ENCODE data around the gene TWIST2.

Gene TWIST2
- total RNA-seq, result 0 to 0.06 (median 0) reads per million in 9 experiments

DNA sequence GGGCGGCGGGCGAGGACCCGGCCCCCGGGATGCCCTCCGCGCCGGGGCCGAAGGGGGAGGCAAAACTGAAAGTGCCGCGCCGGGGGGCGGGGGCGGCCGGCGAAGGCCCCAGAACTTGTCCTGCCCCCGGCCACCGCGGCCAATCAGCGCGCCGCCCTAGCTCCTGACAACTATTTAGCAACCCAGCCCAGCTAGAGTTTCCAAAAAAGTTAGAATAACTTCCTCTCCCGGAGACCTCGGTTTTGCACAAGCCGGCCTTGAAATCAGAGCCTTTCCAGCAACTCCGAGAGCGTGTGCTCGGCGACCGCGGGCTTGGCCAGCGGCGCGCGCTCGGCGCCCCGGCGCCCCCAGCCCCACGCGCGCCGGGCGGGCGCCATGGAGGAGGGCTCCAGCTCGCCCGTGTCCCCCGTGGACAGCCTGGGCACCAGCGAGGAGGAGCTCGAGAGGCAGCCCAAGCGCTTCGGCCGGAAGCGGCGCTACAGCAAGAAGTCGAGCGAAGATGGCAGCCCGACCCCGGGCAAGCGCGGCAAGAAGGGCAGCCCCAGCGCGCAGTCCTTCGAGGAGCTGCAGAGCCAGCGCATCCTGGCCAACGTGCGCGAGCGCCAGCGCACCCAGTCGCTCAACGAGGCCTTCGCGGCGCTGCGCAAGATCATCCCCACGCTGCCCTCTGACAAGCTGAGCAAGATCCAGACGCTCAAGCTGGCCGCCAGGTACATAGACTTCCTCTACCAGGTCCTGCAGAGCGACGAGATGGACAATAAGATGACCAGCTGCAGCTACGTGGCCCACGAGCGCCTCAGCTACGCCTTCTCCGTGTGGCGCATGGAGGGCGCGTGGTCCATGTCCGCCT is at the start of gene TWIST2:
TWIST2 (plus strand) TSS at position 245 of the 850 bp plus-strand sequence; CDS start at position 376, 131 bp downstream.
- no peak for DNase-seq

GRCh38 chr2:238801791-238802190 is 46.1 kb upstream of the TWIST2 start:
- Mint-ChIP-seq H3K9me3 (no peaks in the 10 kb centered on the region), H3K27ac (no peak overlapping the region), H3K27me3 (peaks cover 47 to 72% of the 10 kb centered on the region in 2 donors), H3K4me3 (no peak overlapping the region), H3K4me1 (ENCODE audit: low read depth in 2 of 2) (no peaks in the 10 kb centered on the region), H3K36me3 (ENCODE audit: insufficient read depth) (no peaks in the 10 kb centered on the region)
- DNase-seq (no peak), ATAC-seq (replicated peaks) (no peak)

More for the DNA sequence above, at the start of gene TWIST2:
- Mint-ChIP-seq H3K27me3 (peaks cover 25 to 43% of the 10 kb centered on the region in 2 donors), H3K36me3 (ENCODE audit: insufficient read depth) (no peaks in the 10 kb centered on the region), H3K4me3 (no peak within 1 kb of the TSS), H3K9me3 (no peaks in the 10 kb centered on the region), H3K4me1 (ENCODE audit: low read depth in 2 of 2) (no peaks in the 10 kb centered on the region), H3K27ac (no peak within 1 kb of the TSS)
- ATAC-seq (replicated peaks), result no peak

DNA sequence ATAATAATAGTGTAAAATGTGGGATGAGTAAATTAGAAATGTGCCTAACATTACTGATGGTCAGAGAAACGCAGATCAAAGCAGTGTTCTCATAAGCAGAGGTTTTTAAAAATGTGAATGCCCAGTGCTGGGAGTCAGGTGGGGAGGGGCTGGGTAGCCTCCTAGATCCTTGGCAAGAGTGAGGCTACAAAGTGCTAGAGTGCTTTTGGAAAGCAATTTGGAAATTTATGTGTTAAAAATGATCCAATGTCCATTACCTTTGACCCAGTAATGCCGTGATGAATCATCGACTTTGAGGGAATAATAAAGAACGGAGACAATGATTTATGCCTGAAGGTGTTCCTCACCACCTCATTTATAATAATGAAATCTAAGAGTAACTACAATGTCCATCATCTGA is 44.9 kb upstream of the TWIST2 start:
- DNase-seq, result no peak
- Mint-ChIP-seq H3K36me3 (ENCODE audit: insufficient read depth) (no peaks in the 10 kb centered on the region), H3K27me3 (peaks cover 36 to 67% of the 10 kb centered on the region in 2 donors), H3K4me3 (no peak overlapping the region), H3K27ac (no peak overlapping the region), H3K4me1 (ENCODE audit: low read depth in 2 of 2) (no peaks in the 10 kb centered on the region), H3K9me3 (no peaks in the 10 kb centered on the region)
- ATAC-seq (replicated peaks), result no peak

DNA sequence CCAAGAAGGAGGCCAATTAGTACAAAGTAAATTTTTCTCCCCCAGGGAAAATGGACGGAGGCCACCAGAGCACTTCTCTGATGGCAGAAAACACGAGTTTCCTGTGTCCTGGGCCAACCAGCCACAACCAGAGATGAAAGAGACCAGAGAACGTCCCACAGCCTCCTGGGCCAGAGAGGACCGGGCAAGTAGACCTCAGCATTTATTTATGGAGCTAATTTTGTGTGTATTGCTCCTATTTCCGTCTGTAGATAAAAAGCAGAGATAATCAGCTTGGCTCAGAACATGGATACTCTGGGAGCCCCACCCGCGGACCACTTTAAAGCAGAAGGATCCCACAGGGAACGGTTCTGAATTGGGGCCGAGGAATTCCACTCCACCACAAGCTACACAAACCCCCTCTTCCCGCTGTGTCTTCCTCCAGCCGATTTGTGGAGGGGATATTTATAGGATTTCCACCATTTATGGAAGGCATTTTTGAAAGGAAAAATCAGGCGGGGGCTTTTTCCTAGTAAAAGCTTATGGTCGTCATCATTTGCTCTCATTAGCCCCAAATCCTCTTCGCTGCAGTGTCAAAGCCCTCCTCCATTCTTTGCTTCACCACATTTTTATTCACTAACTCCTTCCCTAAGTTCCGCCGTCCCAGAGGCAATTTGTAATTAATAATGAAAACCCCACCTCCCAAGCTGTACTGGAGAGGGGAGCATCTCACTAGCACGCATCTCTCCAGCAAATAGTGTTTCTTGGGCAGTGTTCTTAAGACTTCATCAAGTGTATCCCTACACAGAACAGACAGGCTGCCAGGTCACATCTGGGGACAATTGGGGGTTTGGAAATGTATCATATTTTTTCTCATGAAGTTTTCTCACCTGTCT is 43.7 kb upstream of the TWIST2 start:
- H3K4me3 Mint-ChIP-seq, result no peak overlapping the region
- H3K36me3 Mint-ChIP-seq (ENCODE audit: insufficient read depth), result no peaks in the 10 kb centered on the region
- H3K27ac Mint-ChIP-seq, result no peak overlapping the region
- H3K4me1 Mint-ChIP-seq (ENCODE audit: low read depth in 2 of 2), result no peaks in the 10 kb centered on the region
- ATAC-seq (replicated peaks) (no peak), DNase-seq (no peak)
- peaks cover 29 to 75% of the 10 kb centered on the region in 2 donors for H3K27me3 Mint-ChIP-seq
- peaks cover 0 to 7% of the 10 kb centered on the region in 2 donors for H3K9me3 Mint-ChIP-seq

DNA sequence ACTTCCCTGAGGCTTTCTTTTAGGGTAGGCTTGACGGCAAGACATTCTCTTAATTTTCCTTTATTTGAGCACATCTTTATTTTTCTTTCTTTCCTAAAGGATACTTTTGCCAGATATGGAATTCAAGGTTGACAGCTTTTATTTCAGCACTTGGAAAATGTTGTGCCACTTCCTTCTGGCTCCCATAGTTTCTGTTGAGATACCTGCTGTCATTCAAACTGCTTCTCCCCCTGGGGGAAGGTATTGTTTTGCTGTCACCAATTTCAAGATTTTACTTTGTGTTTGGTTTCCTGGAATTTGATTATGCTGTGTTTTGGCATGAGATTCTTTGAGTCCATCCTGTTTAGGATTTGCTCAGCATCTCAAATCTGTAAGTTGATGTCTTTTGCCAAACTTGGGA is 39.1 kb upstream of the TWIST2 start:
- Mint-ChIP-seq H3K36me3 (ENCODE audit: insufficient read depth) (no peaks in the 10 kb centered on the region), H3K4me1 (ENCODE audit: low read depth in 2 of 2) (no peaks in the 10 kb centered on the region), H3K27me3 (peaks cover 12 to 49% of the 10 kb centered on the region in 2 donors), H3K27ac (no peak overlapping the region), H3K9me3 (peaks cover 0 to 9% of the 10 kb centered on the region in 2 donors), H3K4me3 (no peak overlapping the region)
- ATAC-seq (replicated peaks), result no peak
- DNase-seq, result no peak

DNA sequence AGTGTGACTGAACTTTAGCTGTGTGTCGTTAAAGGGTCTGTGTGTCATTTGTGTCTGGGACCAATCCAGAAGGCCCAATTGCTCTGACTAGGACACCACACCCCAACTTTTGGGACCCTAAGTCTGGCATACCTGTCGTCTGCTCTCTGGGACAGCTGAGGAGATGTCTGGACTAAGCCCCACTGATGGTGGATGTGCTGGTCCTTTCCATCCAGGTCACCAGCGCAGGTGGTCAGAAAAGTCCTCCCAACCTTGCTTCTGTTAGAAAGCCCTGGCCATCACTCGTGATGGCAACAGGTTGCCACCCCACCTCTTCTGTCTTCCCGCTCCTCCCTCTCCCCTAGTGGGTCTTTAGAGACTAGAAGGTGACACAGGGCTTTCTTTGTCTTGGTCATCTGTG is 37.6 kb upstream of the TWIST2 start:
- Mint-ChIP-seq H3K4me3 (no peak overlapping the region), H3K36me3 (ENCODE audit: insufficient read depth) (no peaks in the 10 kb centered on the region), H3K9me3 (peaks cover 0 to 9% of the 10 kb centered on the region in 2 donors), H3K27ac (no peak overlapping the region), H3K4me1 (ENCODE audit: low read depth in 2 of 2) (no peaks in the 10 kb centered on the region), H3K27me3 (peaks cover 27 to 59% of the 10 kb centered on the region in 2 donors)
- DNase-seq (no peak), ATAC-seq (replicated peaks) (no peak)

- Mint-ChIP-seq H3K9me3 (peaks cover 0 to 9% of the 10 kb centered on the region in 2 donors), H3K4me1 (ENCODE audit: low read depth in 2 of 2) (no peaks in the 10 kb centered on the region), H3K27ac (no peak overlapping the region), H3K4me3 (no peak overlapping the region), H3K36me3 (ENCODE audit: insufficient read depth) (no peaks in the 10 kb centered on the region), H3K27me3 (peaks cover 27 to 63% of the 10 kb centered on the region in 2 donors)
- DNase-seq, result no peak
- ATAC-seq (replicated peaks), result no peak
Observed at GRCh38 chr2:238811293-238811692, 36.6 kb upstream of the TWIST2 start.

DNA sequence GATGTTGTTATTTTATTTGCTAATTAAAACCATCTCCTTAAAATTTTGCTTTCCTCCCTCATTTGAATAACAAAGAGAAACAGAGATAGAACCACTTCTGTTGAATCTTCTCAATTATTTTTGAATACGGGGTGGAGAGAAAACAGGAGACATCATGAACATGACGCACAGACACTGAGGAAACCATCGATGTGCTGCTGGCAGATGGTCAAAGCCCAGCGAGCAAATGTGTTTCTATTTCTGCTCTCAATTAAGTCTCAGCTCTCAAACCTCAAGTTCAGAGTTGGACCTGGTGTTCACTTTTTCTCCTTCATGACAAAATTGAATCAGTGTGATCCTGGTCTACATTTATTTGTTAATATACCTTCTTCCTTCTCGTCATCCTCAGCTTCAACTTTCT is 36.1 kb upstream of the TWIST2 start:
- Mint-ChIP-seq H3K4me1 (ENCODE audit: low read depth in 2 of 2) (no peaks in the 10 kb centered on the region), H3K27me3 (peaks cover 31 to 63% of the 10 kb centered on the region in 2 donors), H3K9me3 (peaks cover 0 to 9% of the 10 kb centered on the region in 2 donors), H3K27ac (no peak overlapping the region), H3K36me3 (ENCODE audit: insufficient read depth) (no peaks in the 10 kb centered on the region), H3K4me3 (no peak overlapping the region)
- ATAC-seq (replicated peaks) (no peak), DNase-seq (no peak)

DNA sequence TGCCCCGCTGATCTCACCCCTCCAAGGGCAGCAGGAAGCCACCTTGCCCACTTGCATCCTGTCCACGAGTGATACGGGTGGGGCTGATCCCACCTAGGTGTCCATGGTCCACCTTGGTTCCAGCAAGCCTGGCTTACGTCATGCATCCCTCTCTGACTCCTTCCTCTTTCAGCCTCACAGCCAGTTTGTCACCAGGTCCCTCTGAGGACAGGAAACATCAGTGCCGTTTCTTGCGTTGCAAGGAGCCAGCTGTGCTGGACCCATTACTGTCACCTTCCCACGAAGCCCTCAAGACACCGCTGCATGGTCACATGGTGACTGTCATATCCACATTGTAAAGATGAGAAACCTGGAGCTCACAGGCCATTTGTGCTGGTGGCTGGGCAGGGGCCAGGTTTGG is 34.8 kb upstream of the TWIST2 start:
- DNase-seq (no peak), ATAC-seq (replicated peaks) (no peak)
- no peak overlapping the region for H3K4me3 Mint-ChIP-seq
- H3K27ac Mint-ChIP-seq, result peak overlapping the region in 1 of 2 donors; percentile 39
- peaks cover 0 to 9% of the 10 kb centered on the region in 2 donors for H3K9me3 Mint-ChIP-seq
- no peaks in the 10 kb centered on the region for H3K36me3 Mint-ChIP-seq (ENCODE audit: insufficient read depth)
- no peaks in the 10 kb centered on the region for H3K4me1 Mint-ChIP-seq (ENCODE audit: low read depth in 2 of 2)
- H3K27me3 Mint-ChIP-seq, result peaks cover 42 to 69% of the 10 kb centered on the region in 2 donors

DNA sequence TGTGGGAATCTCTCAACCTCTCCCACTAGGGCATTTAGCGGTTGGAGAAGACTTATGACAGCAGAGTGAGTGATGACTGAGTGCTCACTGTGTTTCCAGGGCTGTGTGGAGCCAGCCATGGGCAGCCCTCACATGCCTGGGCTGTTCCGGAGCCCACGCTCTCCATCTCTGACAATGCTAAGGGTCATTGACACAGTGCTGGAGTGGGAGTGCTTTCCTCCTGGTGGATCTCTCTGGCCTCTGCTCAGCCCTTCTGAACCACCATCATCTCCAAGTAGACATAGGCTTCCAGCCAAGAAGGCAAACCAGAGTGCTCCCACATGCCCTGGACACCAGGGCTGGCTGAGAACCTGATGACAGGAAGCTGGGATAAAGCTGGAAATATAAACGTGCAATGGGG is 33.1 kb upstream of the TWIST2 start:
- Mint-ChIP-seq H3K4me3 (no peak overlapping the region), H3K4me1 (ENCODE audit: low read depth in 2 of 2) (no peaks in the 10 kb centered on the region)

DNA sequence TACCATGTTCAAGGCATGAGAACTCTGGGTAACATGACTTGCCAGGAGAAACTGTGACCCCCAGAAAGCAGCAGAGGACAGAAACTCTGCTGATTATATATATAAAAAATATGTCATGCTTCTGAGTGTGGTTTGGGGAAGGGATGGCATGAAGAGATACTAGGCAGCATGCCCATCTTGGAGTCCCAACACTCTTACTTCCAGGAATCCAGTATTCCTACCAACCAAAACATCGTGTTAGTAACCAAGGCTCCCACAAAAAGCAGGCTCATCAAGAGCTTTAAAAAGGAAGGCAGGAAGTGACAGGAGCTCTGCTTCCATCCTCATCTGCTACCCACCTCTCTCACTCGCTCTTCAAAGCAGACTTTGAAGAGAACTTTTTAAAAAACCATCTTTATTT is 31.6 kb upstream of the TWIST2 start:
- Mint-ChIP-seq H3K27me3 (peaks cover 68 to 86% of the 10 kb centered on the region in 2 donors), H3K27ac (no peak overlapping the region), H3K4me3 (no peak overlapping the region), H3K9me3 (peaks cover 0 to 3% of the 10 kb centered on the region in 2 donors), H3K4me1 (ENCODE audit: low read depth in 2 of 2) (no peaks in the 10 kb centered on the region), H3K36me3 (ENCODE audit: insufficient read depth) (no peaks in the 10 kb centered on the region)
- ATAC-seq (replicated peaks) (no peak), DNase-seq (no peak)

More for the DNA sequence above, 33.1 kb upstream of the TWIST2 start:
- H3K27ac Mint-ChIP-seq, result no peak overlapping the region
- DNase-seq (no peak), ATAC-seq (replicated peaks) (no peak)
- H3K36me3 Mint-ChIP-seq (ENCODE audit: insufficient read depth), result no peaks in the 10 kb centered on the region
- H3K9me3 Mint-ChIP-seq, result no peaks in the 10 kb centered on the region
- H3K27me3 Mint-ChIP-seq, result peaks cover 59 to 71% of the 10 kb centered on the region in 2 donors

DNA sequence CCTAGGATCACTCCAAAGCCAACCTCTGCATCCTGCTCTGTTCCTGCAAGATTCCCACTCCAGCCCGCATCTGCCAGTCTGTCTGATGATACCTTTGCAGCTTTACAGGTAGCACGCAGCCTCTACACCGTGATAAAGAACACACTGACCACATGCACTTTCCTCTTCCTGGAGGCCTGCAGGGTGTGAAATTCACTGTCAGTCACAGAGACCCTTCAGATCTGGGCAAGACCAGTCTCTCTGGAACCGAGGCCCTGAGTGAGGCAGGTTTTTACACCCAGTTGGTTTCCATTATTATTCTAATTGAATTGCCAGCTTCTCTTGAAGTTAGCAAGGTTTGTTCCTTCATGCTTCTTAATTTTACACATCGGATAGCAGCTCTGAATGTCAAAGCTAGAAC is 30.5 kb upstream of the TWIST2 start:
- Mint-ChIP-seq H3K4me3 (no peak overlapping the region), H3K27me3 (peaks cover 73 to 95% of the 10 kb centered on the region in 2 donors), H3K4me1 (ENCODE audit: low read depth in 2 of 2) (no peaks in the 10 kb centered on the region), H3K36me3 (ENCODE audit: insufficient read depth) (no peaks in the 10 kb centered on the region), H3K9me3 (peaks cover 0 to 3% of the 10 kb centered on the region in 2 donors), H3K27ac (no peak overlapping the region)
- DNase-seq (no peak), ATAC-seq (replicated peaks) (no peak)

- H3K36me3 Mint-ChIP-seq (ENCODE audit: insufficient read depth), result no peaks in the 10 kb centered on the region
- peaks cover 0 to 3% of the 10 kb centered on the region in 2 donors for H3K9me3 Mint-ChIP-seq
- no peaks in the 10 kb centered on the region for H3K4me1 Mint-ChIP-seq (ENCODE audit: low read depth in 2 of 2)
- no peak overlapping the region for H3K4me3 Mint-ChIP-seq
- no peak overlapping the region for H3K27ac Mint-ChIP-seq
- no peak for DNase-seq
- H3K27me3 Mint-ChIP-seq, result peaks cover 74 to 95% of the 10 kb centered on the region in 2 donors
- ATAC-seq (replicated peaks), result no peak
Observed at GRCh38 chr2:238817891-238818290, 30.0 kb upstream of the TWIST2 start.
